ENCODE results near the gene TIPRL. TPM values are rescaled to one million over a fixed set of nuclear protein-coding genes. Genes with fewer than 3 reads are reported as not detected.
"Not testable (repeated sequence)": the region's sequence is repeated elsewhere in the genome, so short reads cannot be mapped to it uniquely, and the experiment has no call there.

The TIPRL gene
- total and polyA plus RNA-seq, 8 donors: 6.8 to 17.3 (median 13.4) TPM

- no peak for TF ChIP-seq CTCF (IDR thresholded peaks at IDR 0.05)
- Histone ChIP-seq H3K36me3 (no peaks in the 10 kb centered on the region), H3K27me3 (no peaks in the 10 kb centered on the region), H3K4me3 (no peak overlapping the region), H3K27ac (no peak overlapping the region), H3K4me1 (no peaks in the 10 kb centered on the region), H3K9me3 (no peaks in the 10 kb centered on the region)
- ATAC-seq: no peak
- WGBS, 2 donors: 68 to 72% methylated on average over 3 of the region's 5 CpGs
- DNase-seq: no peak
- intact Hi-C loops (cut with DNase I): loop anchor here in 1 of 3 donors (5.0 kb wide), 1 partner anchor 319 kb away; no protein-coding TSS in a partner anchor
- FAIRE-seq: no peak
Observed at GRCh38 chr1:168146160-168146539, 32.6 kb upstream of the TIPRL start.

GRCh38 chr1:168146626-168147025 is 32.1 kb upstream of the TIPRL start:
- no peak for DNase-seq
- FAIRE-seq: no peak
- no peak for TF ChIP-seq CTCF (IDR thresholded peaks at IDR 0.05)
- Histone ChIP-seq H3K9me3 (no peaks in the 10 kb centered on the region), H3K27me3 (no peaks in the 10 kb centered on the region), H3K4me3 (no peak overlapping the region), H3K36me3 (no peaks in the 10 kb centered on the region), H3K4me1 (no peaks in the 10 kb centered on the region), H3K27ac (no peak overlapping the region)
- WGBS, 2 donors: 76 to 79% methylated on average over 11 of the region's 11 CpGs
- no peak for ATAC-seq
- intact Hi-C loops (cut with DNase I): loop anchor here in 1 of 3 donors (5.0 kb wide), 1 partner anchor 319 kb away; no protein-coding TSS in a partner anchor

GRCh38 chr1:168148916-168149315 is 29.8 kb upstream of the TIPRL start:
- DNase-seq (no peak), FAIRE-seq (no peak), ATAC-seq (no peak)
- Histone ChIP-seq H3K27me3 (no peaks in the 10 kb centered on the region), H3K4me3 (no peak overlapping the region), H3K36me3 (no peaks in the 10 kb centered on the region), H3K27ac (no peak overlapping the region), H3K4me1 (no peaks in the 10 kb centered on the region), H3K9me3 (no peaks in the 10 kb centered on the region)
- no peak for TF ChIP-seq CTCF (IDR thresholded peaks at IDR 0.05)
- intact Hi-C loops (cut with DNase I): loop anchor here in 1 of 3 donors (5.0 kb wide), 1 partner anchor 322 kb away; no protein-coding TSS in a partner anchor
- 73 to 83% methylated on average over 4 of the region's 4 CpGs for WGBS, 2 donors

GRCh38 chr1:168150283-168150682 is 28.5 kb upstream of the TIPRL start:
- no peaks in the 10 kb centered on the region for H3K4me1 ChIP-seq
- H3K27ac ChIP-seq: no peak overlapping the region
- no peak overlapping the region for H3K4me3 ChIP-seq
- intact Hi-C loops (cut with DNase I): no loop called here
- no peaks in the 10 kb centered on the region for H3K27me3 ChIP-seq
- WGBS, 2 donors: 89 to 100% methylated on average over 1 of the region's 1 CpG
- no peaks in the 10 kb centered on the region for H3K36me3 ChIP-seq
- no peaks in the 10 kb centered on the region for H3K9me3 ChIP-seq
- TF ChIP-seq CTCF (IDR thresholded peaks at IDR 0.05): no peak
- FAIRE-seq (no peak), ATAC-seq (no peak), DNase-seq (no peak)

- ATAC-seq (no peak), DNase-seq (no peak), FAIRE-seq (no peak)
- H3K36me3 ChIP-seq: no peaks in the 10 kb centered on the region
- no peak overlapping the region for H3K27ac ChIP-seq
- H3K4me3 ChIP-seq: no peak overlapping the region
- H3K9me3 ChIP-seq: no peaks in the 10 kb centered on the region
- no peak for TF ChIP-seq CTCF (IDR thresholded peaks at IDR 0.05)
- intact Hi-C loops (cut with DNase I): no loop called here
- H3K27me3 ChIP-seq: no peaks in the 10 kb centered on the region
- WGBS, 2 donors: 82 to 91% methylated on average over 4 of the region's 4 CpGs
- no peaks in the 10 kb centered on the region for H3K4me1 ChIP-seq
Observed at GRCh38 chr1:168151935-168152334, 26.8 kb upstream of the TIPRL start.

- ATAC-seq: not testable (repeated sequence)
- 53 to 60% methylated on average over 4 of the region's 4 CpGs for WGBS, 2 donors
Observed at GRCh38 chr1:168154707-168155106, 24.1 kb upstream of the TIPRL start.

More at GRCh38 chr1:168154707-168155106, 24.1 kb upstream of the TIPRL start:
- H3K4me3 ChIP-seq; FAIRE-seq; H3K9me3 ChIP-seq; H3K27me3 ChIP-seq; H3K36me3 ChIP-seq; intact Hi-C loops (cut with DNase I); DNase-seq; H3K4me1 ChIP-seq; H3K27ac ChIP-seq: not testable (repeated sequence)
